HUES48 (cell line): ENCODE results near the gene CLCF1.
"Not testable (repeated sequence)": the region's sequence is repeated elsewhere in the genome, so short reads cannot be mapped to it uniquely, and the experiment has no call there.

Experiments used
- H3K27ac ChIP-seq: one replicate; pipeline ENCODE4 v1.7.0; 2013; ENCODE audit warnings: low read depth, low read length, inconsistent platforms
- H3K27me3 ChIP-seq: 2 replicates; pipeline ENCODE4 v1.6.1; 2013; ENCODE audit warnings: mild to moderate bottlenecking, low read length; ENCODE audit not compliant: control insufficient read depth, insufficient read depth
- H3K36me3 ChIP-seq: 2 replicates; pipeline ENCODE4 v1.6.1; 2013; ENCODE audit warnings: low read length; ENCODE audit not compliant: control insufficient read depth, insufficient read depth
- H3K4me1 ChIP-seq: 2 replicates; pipeline ENCODE4 v1.6.1; 2013; ENCODE audit warnings: mild to moderate bottlenecking, low read length; ENCODE audit not compliant: control insufficient read depth, insufficient read depth
- H3K4me3 ChIP-seq: 2 replicates; pipeline ENCODE4 v1.5.1; 2013; ENCODE audit warnings: mild to moderate bottlenecking, low read depth, low read length
- H3K9ac ChIP-seq: 2 replicates; pipeline ENCODE4 v1.6.1; 2013; ENCODE audit warnings: mild to moderate bottlenecking, low read depth, low read length, moderate library complexity
- H3K9me3 ChIP-seq: 2 replicates; pipeline ENCODE4 v1.6.1; 2013; ENCODE audit warnings: low read length; ENCODE audit not compliant: control insufficient read depth, insufficient read depth

The CLCF1 gene

DNA sequence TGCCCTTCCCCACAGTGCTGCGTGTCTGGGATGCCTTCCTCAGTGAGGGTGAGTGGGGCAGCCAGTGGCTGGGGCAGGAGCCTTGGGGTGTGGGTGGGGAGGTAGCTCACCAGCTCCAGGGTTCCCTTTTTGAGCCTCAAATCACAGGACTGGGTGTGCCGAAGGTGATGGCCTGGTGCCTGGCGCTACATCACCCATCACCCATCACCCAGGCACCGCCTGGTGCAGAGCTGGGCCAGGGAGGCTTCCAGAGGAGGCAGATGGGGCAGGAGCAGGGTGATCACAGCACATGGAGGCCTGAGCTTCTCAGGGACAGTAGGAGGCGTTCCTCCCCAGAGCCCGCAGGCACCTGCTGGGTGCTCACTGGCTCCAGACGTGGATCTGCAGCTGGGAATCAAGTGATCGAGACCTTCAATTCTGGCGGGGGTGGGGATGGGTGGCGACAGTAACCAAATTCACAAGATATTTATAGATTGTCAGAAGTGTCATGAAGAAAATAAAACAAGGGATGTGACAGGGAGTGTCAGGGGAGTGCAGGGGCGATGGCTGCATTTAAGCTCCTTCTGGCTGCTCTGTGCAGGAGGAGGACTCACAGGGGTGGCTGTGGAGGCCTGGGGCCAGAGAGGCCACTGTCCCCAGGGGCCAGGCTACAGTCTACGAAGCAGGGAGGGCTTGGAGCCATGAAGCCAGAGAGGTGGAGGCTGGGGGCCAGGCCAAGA lies 33.7 kb upstream of the CLCF1 start:
- peaks cover 10% of the 10 kb centered on the region for H3K4me1 ChIP-seq
- no peaks in the 10 kb centered on the region for H3K9me3 ChIP-seq
- no peak overlapping the region for H3K4me3 ChIP-seq
- no peak overlapping the region for H3K9ac ChIP-seq
- no peak overlapping the region for H3K27ac ChIP-seq
- no peaks in the 10 kb centered on the region for H3K36me3 ChIP-seq
- H3K27me3 ChIP-seq: no peaks in the 10 kb centered on the region; the same call in 1 of the 2 replicates

DNA sequence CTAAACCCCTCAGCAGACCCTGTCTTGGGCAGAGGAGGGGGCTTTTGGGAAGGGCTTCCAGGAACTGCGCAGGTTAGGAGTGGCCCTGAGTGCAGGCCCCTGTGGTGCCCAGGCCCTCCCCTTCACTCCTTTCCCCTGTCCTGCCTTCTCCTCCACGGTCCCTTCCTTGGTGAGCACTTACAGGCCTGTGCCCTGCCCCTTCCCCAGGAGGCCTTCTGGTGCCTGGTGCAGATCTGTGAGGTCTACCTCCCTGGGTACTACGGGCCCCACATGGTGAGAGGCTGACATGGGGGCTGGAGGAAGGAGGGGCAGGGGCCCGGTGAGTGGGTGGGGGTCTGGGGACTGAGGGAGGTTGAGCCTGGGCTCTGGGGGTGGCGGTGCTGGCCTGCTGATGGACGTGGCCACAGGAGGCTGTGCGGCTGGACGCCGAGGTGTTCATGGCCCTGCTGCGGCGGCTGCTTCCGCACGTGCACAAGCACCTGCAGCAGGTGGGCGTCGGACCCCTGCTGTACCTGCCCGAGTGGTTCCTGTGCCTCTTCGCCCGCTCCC lies 33.1 kb upstream of the CLCF1 start:
- H3K4me1 ChIP-seq: peaks cover 12% of the 10 kb centered on the region
- H3K27me3 ChIP-seq: no peaks in the 10 kb centered on the region
- no peak overlapping the region for H3K27ac ChIP-seq
- H3K9ac ChIP-seq: no peak overlapping the region
- H3K4me3 ChIP-seq: no peak overlapping the region
- H3K9me3 ChIP-seq: no peaks in the 10 kb centered on the region
- no peaks in the 10 kb centered on the region for H3K36me3 ChIP-seq

DNA sequence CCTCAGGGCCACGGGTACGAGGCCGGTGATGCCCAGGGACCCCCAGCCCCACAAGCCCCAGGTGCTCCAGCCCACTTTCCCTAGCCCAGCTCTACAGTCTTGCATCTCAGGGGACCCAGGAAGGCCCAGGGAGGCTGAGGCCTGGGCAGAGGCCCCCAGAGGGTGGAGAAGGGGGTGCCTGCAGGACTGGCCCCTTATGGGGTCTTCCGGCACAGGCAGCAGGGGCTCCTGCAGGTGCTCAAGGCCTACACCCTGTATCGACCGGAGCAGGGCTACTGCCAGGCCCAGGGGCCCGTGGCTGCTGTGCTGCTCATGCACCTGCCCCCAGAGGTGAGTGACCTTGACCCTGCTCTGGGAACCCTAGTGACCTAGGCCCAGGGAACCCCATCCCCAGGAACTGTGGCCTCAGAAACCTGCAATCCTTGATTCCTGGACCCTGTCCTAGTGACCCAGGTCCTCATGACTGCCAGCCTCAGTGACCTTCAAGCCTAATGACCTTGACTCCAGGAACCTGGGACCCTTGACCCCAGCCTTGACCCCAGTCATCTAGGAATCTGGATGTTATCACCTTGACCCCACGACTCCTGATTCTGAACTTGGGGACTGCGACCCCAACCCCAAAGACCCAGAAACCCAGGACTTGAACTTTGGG lies 32.4 kb upstream of the CLCF1 start:
- H3K9ac ChIP-seq: no peak overlapping the region
- H3K4me3 ChIP-seq: no peak overlapping the region
- peaks cover 13% of the 10 kb centered on the region for H3K4me1 ChIP-seq
- H3K9me3 ChIP-seq: no peaks in the 10 kb centered on the region
- no peaks in the 10 kb centered on the region for H3K27me3 ChIP-seq
- no peak overlapping the region for H3K27ac ChIP-seq
- no peaks in the 10 kb centered on the region for H3K36me3 ChIP-seq

DNA sequence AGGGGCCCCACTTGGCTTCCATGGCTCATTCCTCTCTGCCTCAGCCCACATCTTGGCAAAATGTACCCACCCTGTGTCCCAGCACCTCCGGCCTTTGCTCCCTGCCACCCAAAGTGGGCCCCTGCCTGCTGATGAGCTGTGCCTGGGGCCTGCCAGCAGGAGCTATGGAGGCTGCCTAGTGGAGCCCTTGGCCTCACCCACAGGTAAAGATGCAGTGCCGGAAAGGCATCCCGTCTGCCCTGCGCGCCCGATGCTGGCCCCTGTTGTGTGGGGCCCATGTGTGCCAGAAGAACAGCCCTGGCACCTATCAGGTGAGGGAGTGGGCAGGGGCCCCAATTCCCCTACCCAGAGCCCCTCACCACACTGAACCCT lies 31.8 kb upstream of the CLCF1 start:
- H3K27ac ChIP-seq: no peak overlapping the region
- H3K9ac ChIP-seq: no peak overlapping the region
- H3K27me3 ChIP-seq: no peaks in the 10 kb centered on the region
- peaks cover 15% of the 10 kb centered on the region for H3K4me1 ChIP-seq
- H3K36me3 ChIP-seq: peaks cover 4% of the 10 kb centered on the region; the same call in 1 of the 2 replicates
- no peak overlapping the region for H3K4me3 ChIP-seq
- H3K9me3 ChIP-seq: no peaks in the 10 kb centered on the region

DNA sequence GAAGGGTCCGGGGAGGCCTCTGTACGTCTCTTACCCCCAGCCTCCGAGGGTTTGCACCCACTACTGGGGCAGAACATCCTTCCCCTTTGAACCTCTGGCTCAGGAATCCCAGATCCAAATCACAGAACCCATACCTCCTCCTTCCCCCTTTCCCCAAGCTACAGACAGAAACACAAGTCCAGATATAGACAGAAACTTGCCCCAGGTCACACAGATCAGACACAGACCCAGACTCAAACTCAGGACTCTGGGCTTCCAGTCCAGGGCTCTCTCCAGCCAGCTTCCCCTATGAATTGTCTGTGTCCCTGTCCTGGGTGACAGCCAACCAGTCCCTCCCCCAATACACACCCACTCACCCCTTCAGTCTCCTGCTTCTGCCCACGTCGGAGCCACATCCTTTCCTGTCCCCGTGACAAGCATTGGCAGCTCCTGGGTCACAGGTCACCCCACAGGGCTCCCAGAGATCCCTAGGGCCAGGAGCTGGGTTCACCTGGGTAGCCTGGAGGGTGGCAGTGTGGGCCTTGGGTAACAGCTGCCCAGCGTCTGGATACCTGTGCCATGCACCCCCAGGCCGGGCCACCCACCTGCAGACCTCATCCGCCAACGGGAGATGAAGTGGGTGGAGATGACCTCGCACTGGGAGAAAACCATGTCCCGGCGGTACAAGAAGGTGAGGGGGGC lies 31.3 kb upstream of the CLCF1 start:
- H3K4me3 ChIP-seq: no peak overlapping the region
- no peaks in the 10 kb centered on the region for H3K27me3 ChIP-seq
- peaks cover 10% of the 10 kb centered on the region for H3K4me1 ChIP-seq
- H3K36me3 ChIP-seq: peaks cover 7% of the 10 kb centered on the region
- no peaks in the 10 kb centered on the region for H3K9me3 ChIP-seq
- H3K27ac ChIP-seq: no peak overlapping the region
- no peak overlapping the region for H3K9ac ChIP-seq

GRCh38 chr11:67403085-67403484 lies 29.7 kb upstream of the CLCF1 start:
- H3K27me3 ChIP-seq, H3K4me3 ChIP-seq, H3K9ac ChIP-seq, H3K27ac ChIP-seq, H3K4me1 ChIP-seq, H3K9me3 ChIP-seq: not testable (repeated sequence)
- peaks cover 23% of the 10 kb centered on the region for H3K36me3 ChIP-seq

DNA sequence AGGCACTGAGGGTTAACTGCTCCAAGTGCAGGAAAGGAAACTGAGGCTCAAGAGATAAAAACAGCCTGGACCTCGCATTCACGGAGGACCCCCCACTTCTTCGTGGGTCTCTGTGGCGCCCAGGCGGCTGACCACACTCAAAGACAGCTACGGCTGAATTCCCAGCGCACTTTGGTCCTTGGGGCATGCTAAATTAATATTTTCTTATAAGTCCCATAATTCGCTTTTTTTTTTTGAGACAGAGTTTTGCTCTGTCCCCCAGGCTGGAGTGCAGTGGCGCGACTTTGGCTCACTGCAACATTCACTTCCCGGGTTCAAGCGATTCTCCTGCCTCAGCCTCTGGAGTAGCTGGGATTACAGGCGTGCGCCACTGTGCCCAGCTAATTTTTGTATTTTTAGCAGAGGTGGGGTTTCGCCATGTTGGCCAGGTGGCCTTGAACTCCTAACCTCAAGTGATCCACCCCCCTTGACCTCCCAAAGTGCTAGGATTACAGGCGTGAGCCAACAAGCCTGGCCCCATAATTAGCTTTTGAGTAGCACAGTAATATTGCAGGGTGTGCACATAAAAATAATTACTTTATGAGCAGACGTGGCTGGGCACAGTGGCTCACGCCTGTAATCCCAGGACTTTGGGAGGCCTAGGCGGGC lies 28.9 kb upstream of the CLCF1 start:
- not testable (repeated sequence) for H3K4me1 ChIP-seq, H3K27me3 ChIP-seq, H3K9ac ChIP-seq, H3K9me3 ChIP-seq
- H3K36me3 ChIP-seq: peaks cover 30% of the 10 kb centered on the region
- peak overlapping the region; percentile 38; the same call in 1 of the 2 replicates for H3K4me3 ChIP-seq
- peak overlapping the region; percentile 88 for H3K27ac ChIP-seq

GRCh38 chr11:67401495-67402191 lies 28.2 kb upstream of the CLCF1 start, which contains the start of gene PPP1CA:
TSS of gene PPP1CA (minus strand) at chr11:67401858. CDS start at chr11:67401782, 76 bp downstream.
- Histone ChIP-seq H3K4me3 (peak within 1 kb of the TSS; percentile 91), H3K27me3 (no peaks in the 10 kb centered on the region), H3K4me1 (peaks cover 9% of the 10 kb centered on the region; the same call in 1 of the 2 replicates), H3K9ac (peak within 1 kb of the TSS; percentile 71), H3K27ac (peak within 1 kb of the TSS; percentile 90), H3K9me3 (no peaks in the 10 kb centered on the region), H3K36me3 (peaks cover 33% of the 10 kb centered on the region)

DNA sequence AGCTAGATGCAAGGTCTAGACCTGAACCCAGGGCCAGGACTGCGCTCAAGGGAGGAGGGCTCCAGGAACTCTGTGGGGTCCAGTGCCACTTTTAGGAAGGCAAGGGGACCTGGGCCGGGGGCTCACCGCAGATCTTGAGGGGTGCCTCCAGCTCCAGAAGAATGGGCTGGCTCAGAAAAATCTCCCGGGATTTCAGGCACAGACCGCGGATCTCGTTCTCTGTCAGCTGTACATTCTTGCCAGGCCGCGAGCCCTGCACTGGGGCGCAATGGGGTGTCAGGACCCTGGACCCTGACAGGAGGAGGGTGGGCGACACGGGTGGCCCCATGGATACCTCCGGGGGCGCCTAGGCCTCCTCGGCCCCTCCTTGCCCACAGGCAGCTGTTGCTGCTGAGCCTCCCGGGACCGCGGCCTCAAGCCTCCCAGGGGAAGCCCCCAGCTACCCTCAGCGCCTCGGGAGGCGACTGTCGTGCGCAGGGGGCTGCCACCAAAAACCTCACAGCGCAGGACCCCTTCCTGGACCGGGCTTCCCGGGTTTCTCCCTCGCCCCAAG lies 27.6 kb upstream of the CLCF1 start:
- peak overlapping the region; percentile 91 for H3K4me3 ChIP-seq
- no peaks in the 10 kb centered on the region for H3K9me3 ChIP-seq
- H3K4me1 ChIP-seq: peaks cover 9% of the 10 kb centered on the region; the same call in 1 of the 2 replicates
- H3K27ac ChIP-seq: peak overlapping the region; percentile 90
- peaks cover 36% of the 10 kb centered on the region for H3K36me3 ChIP-seq
- H3K9ac ChIP-seq: peak overlapping the region; percentile 71
- no peaks in the 10 kb centered on the region for H3K27me3 ChIP-seq
